Prostate gland (tissue), 2 donors: ENCODE results near the gene MSH5.

Source experiments
- CTCF ChIP-seq, 4 experiments: fragments of 200-600 bp in 2 of 4; fragments of 450-650 bp in 2 of 4; sonication (generic) in 2 of 4; IDR thresholded peaks; 1 replicate in 3 of 4; 2 replicates in 1 of 4; pipeline ENCODE4 v1.5.1; 2016 to 2019; ENCODE audit warnings: antibody characterized with exemption in 4 of 4, mild to moderate bottlenecking in 2 of 4, moderate library complexity in 2 of 4
- POLR2A ChIP-seq: fragments of 450-650 bp; IDR thresholded peaks from one replicate; pipeline ENCODE4 v1.6.1; 2016; ENCODE audit warnings: antibody characterized with exemption, mild to moderate bottlenecking
- POLR2AphosphoS5 ChIP-seq: sonication (generic); formaldehyde crosslinking; IDR thresholded peaks from one replicate; pipeline ENCODE4 v1.6.1; 2017; ENCODE audit warnings: antibody characterized with exemption

GRCh38 chr6:31702405-31702818 is 37.4 kb upstream of the MSH5 start:
- no peak for TF ChIP-seq CTCF (IDR thresholded peaks at IDR 0.05)
- TF ChIP-seq POLR2AphosphoS5 = no peak
- no peak for TF ChIP-seq POLR2A
